MM.1S (cell line): Measurements from ENCODE around the gene TNFRSF25.

Experiments
- DNase-seq: peaks from one replicate; pipeline ENCODE4 v3.0.0-alpha.2; 2015
- H2AFZ ChIP-seq: fragments of 300-600 bp; sonication (generic); 2 replicates; pipeline ENCODE4 v1.6.0; 2016; ENCODE audit warnings: antibody characterized with exemption, low read length
- H3F3A ChIP-seq: fragments of 300-600 bp; sonication (generic); 2 replicates; pipeline ENCODE4 v1.6.1; 2016; ENCODE audit warnings: mild to moderate bottlenecking, antibody characterized with exemption, low read length, moderate library complexity, mixed read lengths; ENCODE audit not compliant: insufficient read depth
- H3K27ac ChIP-seq: fragments of 300-600 bp; sonication (generic); 2 replicates; pipeline ENCODE4 v1.5.1; 2016; ENCODE audit warnings: mild to moderate bottlenecking, low read length
- H3K27me3 ChIP-seq: fragments of 300-600 bp; sonication (generic); replicated peaks from 2 replicates; pipeline ENCODE4 v1.6.0; 2016; ENCODE audit warnings: low read length; ENCODE audit not compliant: insufficient read depth
- H3K36me3 ChIP-seq: fragments of 300-600 bp; sonication (generic); replicated peaks from 2 replicates; pipeline ENCODE4 v1.6.1; 2016; ENCODE audit warnings: mild to moderate bottlenecking, low read length, mixed read lengths; ENCODE audit not compliant: insufficient read depth
- H3K4me1 ChIP-seq: fragments of 300-600 bp; sonication (generic); 2 replicates; pipeline ENCODE4 v1.6.1; 2016; ENCODE audit warnings: low read length, mixed read lengths
- H3K4me2 ChIP-seq: fragments of 300-600 bp; sonication (generic); 2 replicates; pipeline ENCODE4 v1.6.0; 2016; ENCODE audit warnings: low read depth, low read length
- H3K4me3 ChIP-seq: fragments of 300-600 bp; sonication (generic); 2 replicates; pipeline ENCODE4 v1.5.1; 2016; ENCODE audit warnings: low read length, mixed read lengths
- H3K79me2 ChIP-seq: fragments of 300-600 bp; sonication (generic); 2 replicates; pipeline ENCODE4 v1.6.1; 2016; ENCODE audit warnings: mixed run types, low read length, mixed read lengths
- H3K9ac ChIP-seq: fragments of 300-600 bp; sonication (generic); 2 replicates; pipeline ENCODE4 v1.6.1; 2016; ENCODE audit warnings: low read length, mixed read lengths
- H3K9me2 ChIP-seq: fragments of 300-600 bp; sonication (generic); replicated peaks from 2 replicates; pipeline ENCODE4 v1.6.1; 2016; ENCODE audit warnings: mild to moderate bottlenecking, low read length, mixed read lengths; ENCODE audit not compliant: insufficient read depth
- H3K9me3 ChIP-seq: fragments of 300-600 bp; sonication (generic); replicated peaks from 2 replicates; pipeline ENCODE4 v1.6.1; 2016; ENCODE audit warnings: mild to moderate bottlenecking, low read length, mixed read lengths; ENCODE audit not compliant: insufficient read depth
- H4K20me1 ChIP-seq: fragments of 300-600 bp; sonication (generic); 2 replicates; pipeline ENCODE4 v1.6.1; 2016; ENCODE audit warnings: mild to moderate bottlenecking, low read length, moderate library complexity, mixed read lengths; ENCODE audit not compliant: insufficient read depth
- CTCF ChIP-seq: fragments of 300-600 bp; sonication (generic); IDR thresholded peaks from 2 replicates; pipeline ENCODE4 v1.5.1; 2016; ENCODE audit warnings: antibody characterized with exemption, low read length, mixed read lengths
- EZH2 ChIP-seq: fragments of 300-600 bp; sonication (generic); optimal IDR thresholded peaks from 2 replicates; pipeline ENCODE3; 2017; ENCODE audit warnings: low read depth, mild to moderate bottlenecking, antibody characterized with exemption, low read length, mixed read lengths
- EZH2phosphoT487 ChIP-seq: fragments of 300-600 bp; sonication (generic); IDR thresholded peaks from 2 replicates; pipeline ENCODE4 v1.6.1; 2018; ENCODE audit warnings: antibody characterized with exemption, low read length

Gene TNFRSF25

GRCh38 chr1:6470132-6471085 is 4.4 kb upstream of the TNFRSF25 start:
- Histone ChIP-seq H3K36me3 (no peaks in the 10 kb centered on the region), H3K9ac (no peak overlapping the region), H3K9me3 (no peaks in the 10 kb centered on the region), H3K27me3 (peaks cover 51% of the 10 kb centered on the region), H2AFZ (no peak overlapping the region), H3K9me2 (no peaks in the 10 kb centered on the region), H4K20me1 (no peaks in the 10 kb centered on the region), H3K79me2 (no peaks in the 10 kb centered on the region), H3K27ac (no peak overlapping the region), H3F3A (no peaks in the 10 kb centered on the region), H3K4me2 (no peak overlapping the region), H3K4me3 (no peak overlapping the region), H3K4me1 (peaks cover 7% of the 10 kb centered on the region; the same call in 1 of the 2 replicates)
- DNase-seq: no peak
- TF ChIP-seq CTCF (no peak), EZH2 (no peak), EZH2phosphoT487 (no peak)

GRCh38 chr1:6468729-6469461 is 2.9 kb upstream of the TNFRSF25 start:
- Histone ChIP-seq H3K4me3 (no peak overlapping the region), H3K36me3 (no peaks in the 10 kb centered on the region), H3F3A (no peaks in the 10 kb centered on the region), H3K27ac (no peak overlapping the region), H2AFZ (no peak overlapping the region), H3K79me2 (no peaks in the 10 kb centered on the region), H4K20me1 (no peaks in the 10 kb centered on the region), H3K9ac (no peak overlapping the region), H3K4me1 (peaks cover 7% of the 10 kb centered on the region; the same call in 1 of the 2 replicates), H3K9me3 (no peaks in the 10 kb centered on the region), H3K9me2 (no peaks in the 10 kb centered on the region), H3K27me3 (peaks cover 65% of the 10 kb centered on the region), H3K4me2 (no peak overlapping the region)
- no peak for TF ChIP-seq EZH2
- no peak for TF ChIP-seq EZH2phosphoT487
- TF ChIP-seq CTCF: no peak
- no peak for DNase-seq

- H3K36me3 ChIP-seq: no peaks in the 10 kb centered on the region
- no peak overlapping the region for H3K27ac ChIP-seq
- H3F3A ChIP-seq: no peaks in the 10 kb centered on the region
- H3K79me2 ChIP-seq: no peaks in the 10 kb centered on the region
- H3K4me2 ChIP-seq: no peak overlapping the region
- no peaks in the 10 kb centered on the region for H4K20me1 ChIP-seq
- DNase-seq: no peak
- H3K9me2 ChIP-seq: no peaks in the 10 kb centered on the region
- H2AFZ ChIP-seq: no peak overlapping the region
- no peak overlapping the region for H3K9ac ChIP-seq
- H3K4me1 ChIP-seq: peaks cover 7% of the 10 kb centered on the region; the same call in 1 of the 2 replicates
- H3K4me3 ChIP-seq: no peak overlapping the region
- H3K27me3 ChIP-seq: peaks cover 59% of the 10 kb centered on the region
- TF ChIP-seq EZH2phosphoT487 (no peak), CTCF (no peak), EZH2 (no peak)
- H3K9me3 ChIP-seq: no peaks in the 10 kb centered on the region
These were observed 2.0 kb upstream of the TNFRSF25 start for GRCh38 chr1:6467744-6468688.
